CD14-positive monocyte (primary cell): ENCODE results near the gene UBR3. TPM values are rescaled to one million over a fixed set of nuclear protein-coding genes. Genes with fewer than 3 reads are reported as not detected.

Experiments used
- DNase-seq, 3 donors: peaks; one replicate each; pipeline ENCODE4 v3.0.0-alpha.2; 2011 to 2022
- H2AFZ ChIP-seq: 2 replicates; pipeline ENCODE4 v1.6.0; 2012; ENCODE audit warnings: mild to moderate bottlenecking, low read depth, low read length, inconsistent platforms; ENCODE audit not compliant: insufficient read depth, poor library complexity, severe bottlenecking
- H3K27ac ChIP-seq, 2 donors: 1 replicate in 1 of 2; 2 replicates in 1 of 2; pipeline ENCODE4 v1.5.1; 2012 to 2013; ENCODE audit warnings: low read length in 2 of 2, control low read depth in 1 of 2, inconsistent platforms in 1 of 2, low read depth in 1 of 2, mild to moderate bottlenecking in 1 of 2
- H3K27me3 ChIP-seq, 2 donors: one replicate each; pipeline versions ENCODE4 v1.6.0 to v1.6.1; 2011 to 2013; ENCODE audit warnings: low read length in 2 of 2; ENCODE audit not compliant: control insufficient read depth in 2 of 2, insufficient read depth in 2 of 2
- H3K36me3 ChIP-seq, 2 donors: replicated peaks in 1 of 2; 1 replicate in 1 of 2; 2 replicates in 1 of 2; pipeline versions ENCODE4 v1.5.1 to v1.6.1; 2012 to 2013; ENCODE audit warnings: low read length in 2 of 2, control low read depth in 1 of 2, inconsistent platforms in 1 of 2, mild to moderate bottlenecking in 1 of 2; ENCODE audit not compliant: insufficient read depth in 2 of 2, control insufficient read depth in 1 of 2
- H3K4me1 ChIP-seq, 2 donors: 1 replicate in 1 of 2; 2 replicates in 1 of 2; pipeline versions ENCODE4 v1.5.1 to v1.6.1; 2012 to 2013; ENCODE audit warnings: low read length in 2 of 2, control low read depth in 1 of 2, inconsistent platforms in 1 of 2, mild to moderate bottlenecking in 1 of 2, moderate library complexity in 1 of 2; ENCODE audit not compliant: insufficient read depth in 2 of 2, control insufficient read depth in 1 of 2
- H3K4me2 ChIP-seq: replicated peaks from 2 replicates; pipeline ENCODE3; 2012; ENCODE audit warnings: low read length, moderate library complexity, mild to moderate bottlenecking; ENCODE audit not compliant: poor library complexity, severe bottlenecking; ENCODE audit errors: extremely low read depth
- H3K4me3 ChIP-seq, 3 experiments: fragments of 200-600 bp in 1 of 3; sonication (generic) in 1 of 3; replicated peaks in 1 of 3; 1 replicate in 2 of 3; 2 replicates in 1 of 3; pipeline ENCODE4 v1.5.1; 2011 to 2013; ENCODE audit warnings: low read length in 3 of 3, mild to moderate bottlenecking in 3 of 3, control low read depth in 2 of 3, low read depth in 2 of 3, inconsistent platforms in 1 of 3, moderate library complexity in 1 of 3
- H3K79me2 ChIP-seq: 2 replicates; pipeline ENCODE4 v1.6.0; 2012; ENCODE audit warnings: mild to moderate bottlenecking, control low read depth, inconsistent platforms, low read length, moderate library complexity; ENCODE audit not compliant: insufficient read depth
- H3K9ac ChIP-seq: 2 replicates; pipeline ENCODE4 v1.6.0; 2017; ENCODE audit warnings: low read length, mild to moderate bottlenecking; ENCODE audit not compliant: insufficient read depth, poor library complexity, severe bottlenecking
- H3K9me3 ChIP-seq, 2 donors: replicated peaks in 1 of 2; 1 replicate in 1 of 2; 2 replicates in 1 of 2; pipeline versions ENCODE4 v1.5.1 to v1.6.1; 2012 to 2013; ENCODE audit warnings: low read length in 2 of 2, control low read depth in 1 of 2; ENCODE audit not compliant: control insufficient read depth in 1 of 2, insufficient read depth in 1 of 2
- H4K20me1 ChIP-seq: 2 replicates; pipeline ENCODE4 v1.6.0; 2012; ENCODE audit warnings: mild to moderate bottlenecking, low read length, control low read depth, moderate library complexity; ENCODE audit not compliant: insufficient read depth
- H3K27ac Mint-ChIP-seq, 7 donors: one replicate each; pipeline ENCODE4 v1.8.0; 2020; ENCODE audit warnings: mild to moderate bottlenecking in 7 of 7, mixed read lengths in 7 of 7, moderate library complexity in 6 of 7, inconsistent platforms in 2 of 7
- H3K27me3 Mint-ChIP-seq, 3 donors: one replicate each; pipeline ENCODE4 v1.8.0; 2021 to 2022; ENCODE audit warnings: low read depth in 3 of 3, mild to moderate bottlenecking in 3 of 3, mixed read lengths in 3 of 3, moderate library complexity in 3 of 3, inconsistent platforms in 1 of 3
- H3K36me3 Mint-ChIP-seq, 2 donors: one replicate each; pipeline ENCODE4 v1.8.0; 2020; ENCODE audit warnings: mixed read lengths in 2 of 2, inconsistent platforms in 1 of 2, mild to moderate bottlenecking in 1 of 2
- H3K4me1 Mint-ChIP-seq: one replicate; pipeline ENCODE4 v1.8.0; 2020; ENCODE audit warnings: mild to moderate bottlenecking, mixed read lengths
- H3K4me3 Mint-ChIP-seq, 2 donors: one replicate each; pipeline ENCODE4 v1.8.0; 2020; ENCODE audit warnings: mild to moderate bottlenecking in 2 of 2, mixed read lengths in 2 of 2, moderate library complexity in 1 of 2
- H3K9me3 Mint-ChIP-seq, 7 donors: one replicate each; pipeline ENCODE4 v1.8.0; 2020 to 2022; ENCODE audit warnings: mixed read lengths in 7 of 7, mild to moderate bottlenecking in 6 of 7, moderate library complexity in 6 of 7, inconsistent platforms in 2 of 7
- CTCF ChIP-seq: fragments of 200-600 bp; IDR thresholded peaks from one replicate; pipeline ENCODE4 v1.8.0; 2022; ENCODE audit warnings: antibody characterized with exemption, mild to moderate bottlenecking
- WGBS: methylation state at CpG from one replicate; pipeline ENCODE4 v1.1.5; 2013; ENCODE audit warnings: missing lambda C conversion rate; ENCODE audit not compliant: insufficient coverage; 5-methylcytosine and 5-hydroxymethylcytosine counted together
- intact Hi-C, 2 donors: fragments of 100-400 bp; cut with micrococcal nuclease; formaldehyde crosslinking; loops; one replicate each; pipeline versions ENCODE4 v1.15.0 to v1.15.1; 2023
- polyA plus RNA-seq, 3 donors: library from polyadenylated mRNA; depleted of rRNA in 1 of 3; unstranded in 2 of 3; stranded (reverse) in 1 of 3; fragments of 300-500 nt in 2 of 3; fragments of >200 nt in 1 of 3; fragmentation: Illumina TruSeq in 2 of 3; gene quantifications; 1 replicate in 2 of 3; 2 replicates in 1 of 3; pipeline ENCODE4 v1.2.3, GENCODE V29; 2012 to 2021

The UBR3 gene
- polyA plus RNA-seq, 3 donors: 4.3 to 10.7 (median 4.7) TPM

GRCh38 chr2:169964740-169965139, 137.5 kb downstream of the UBR3 start:
- Mint-ChIP-seq H3K4me1 (peaks cover 14% of the 10 kb centered on the region), H3K4me3 (no peak overlapping the region), H3K36me3 (peaks cover 50 to 70% of the 10 kb centered on the region in 2 donors), H3K9me3 (peaks cover 0 to 4% (median under 1%) of the 10 kb centered on the region in 7 donors), H3K27me3 (no peaks in the 10 kb centered on the region), H3K27ac (peak overlapping the region in 1 of 7 donors; percentile 1)
- Histone ChIP-seq H4K20me1 (no peaks in the 10 kb centered on the region), H3K9me3 (no peaks in the 10 kb centered on the region), H3K27ac (no peak overlapping the region), H3K36me3 (peaks cover 31 to 50% of the 10 kb centered on the region in 2 donors), H3K79me2 (no peaks in the 10 kb centered on the region), H3K27me3 (no peaks in the 10 kb centered on the region), H3K4me1 (peaks cover 12% of the 10 kb centered on the region in 2 donors), H3K4me2 (no peak overlapping the region), H3K9ac (no peak overlapping the region), H3K4me3 (no peak overlapping the region), H2AFZ (no peak overlapping the region)
- WGBS: 100% methylated on average over 1 of the region's 2 CpGs
- DNase-seq: no peak
- no peak for TF ChIP-seq CTCF
- intact Hi-C loops: no loop called here

GRCh38 chr2:169965495-169965894, 138.2 kb downstream of the UBR3 start:
- peaks cover 12% of the 10 kb centered on the region in 2 donors for H3K4me1 ChIP-seq
- H4K20me1 ChIP-seq: no peaks in the 10 kb centered on the region
- peaks cover 0 to 5% (median 2%) of the 10 kb centered on the region in 7 donors for H3K9me3 Mint-ChIP-seq
- no peaks in the 10 kb centered on the region for H3K27me3 ChIP-seq
- no peak overlapping the region for H3K4me3 Mint-ChIP-seq
- no peaks in the 10 kb centered on the region for H3K27me3 Mint-ChIP-seq
- peaks cover 54 to 70% of the 10 kb centered on the region in 2 donors for H3K36me3 Mint-ChIP-seq
- no peak overlapping the region for H3K4me2 ChIP-seq
- intact Hi-C loops: no loop called here
- H2AFZ ChIP-seq: no peak overlapping the region
- peaks cover 14% of the 10 kb centered on the region for H3K4me1 Mint-ChIP-seq
- no CpG with 5 or more reads among the region's 2 CpGs for WGBS
- H3K27ac ChIP-seq: no peak overlapping the region
- no peak overlapping the region for H3K4me3 ChIP-seq
- H3K27ac Mint-ChIP-seq: no peak overlapping the region
- no peak overlapping the region for H3K9ac ChIP-seq
- H3K36me3 ChIP-seq: peaks cover 32 to 49% of the 10 kb centered on the region in 2 donors
- DNase-seq: no peak
- no peak for TF ChIP-seq CTCF
- no peaks in the 10 kb centered on the region for H3K79me2 ChIP-seq
- no peaks in the 10 kb centered on the region for H3K9me3 ChIP-seq
